ENCODE data around the gene NR1H3.
A peak's percentile ranks its signal among the peaks of the same experiment; 100 is the strongest.

NR1H3 gene

DNA sequence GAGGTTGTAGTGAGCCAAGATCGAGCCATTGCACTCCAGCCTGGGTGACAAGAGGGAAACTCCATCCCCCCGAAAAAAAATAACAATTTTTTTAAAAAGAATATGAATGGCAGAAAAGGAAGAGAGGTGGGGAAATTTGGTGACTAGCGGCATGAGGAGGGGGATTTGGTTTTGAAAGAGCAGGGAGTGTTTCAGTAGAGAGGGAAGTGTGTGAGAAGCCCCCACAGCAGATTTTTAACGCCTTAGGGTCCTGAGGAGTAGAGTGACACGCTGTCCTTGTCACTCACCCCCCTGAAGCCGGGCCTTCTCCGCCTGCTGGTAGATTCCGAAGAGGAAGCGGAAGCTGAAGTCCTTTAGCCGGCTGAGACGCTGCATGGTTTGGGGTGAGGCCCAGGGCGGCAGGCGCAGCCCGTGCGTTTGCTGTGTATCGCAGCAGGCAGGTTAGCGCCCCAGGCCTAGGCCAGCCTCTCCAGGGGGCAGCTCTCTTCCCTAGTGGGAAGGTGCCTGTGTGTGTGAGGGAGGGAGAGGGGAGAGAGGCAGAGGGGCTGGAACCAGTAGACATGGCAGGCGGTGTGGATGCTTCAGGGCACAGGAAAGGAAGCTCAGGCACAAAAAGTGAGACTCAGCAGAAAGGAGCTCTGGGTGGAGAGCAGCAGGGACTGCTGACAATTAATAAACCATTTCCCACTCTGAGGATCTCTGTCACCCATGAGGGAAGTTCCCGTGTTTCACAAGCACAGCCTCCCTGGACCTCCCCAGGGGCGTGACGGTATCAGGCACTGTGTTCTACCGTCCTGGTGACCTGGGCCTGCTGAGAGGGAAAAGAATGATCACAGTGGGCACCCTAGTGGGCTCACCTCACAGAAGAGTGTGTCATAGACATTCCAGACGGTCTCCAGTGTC, 13.1 kb upstream of the NR1H3 start:
- no peak for DNase-seq (ENCODE audit: low read depth)
- no peak overlapping the region for H3K4me3 ChIP-seq (ENCODE audit: low read depth, low read length)
- no peak for TF ChIP-seq CTCF (IDR thresholded peaks at IDR 0.05; ENCODE audit: control insufficient read depth, extremely low read depth, insufficient read depth)

GRCh38 chr11:47245611-47246357, 12.0 kb upstream of the NR1H3 start:
- no peak for DNase-seq (ENCODE audit: low read depth)
- H3K4me3 ChIP-seq (ENCODE audit: low read depth, low read length), result no peak overlapping the region
- no peak for TF ChIP-seq CTCF (IDR thresholded peaks at IDR 0.05; ENCODE audit: control insufficient read depth, extremely low read depth, insufficient read depth)

DNA sequence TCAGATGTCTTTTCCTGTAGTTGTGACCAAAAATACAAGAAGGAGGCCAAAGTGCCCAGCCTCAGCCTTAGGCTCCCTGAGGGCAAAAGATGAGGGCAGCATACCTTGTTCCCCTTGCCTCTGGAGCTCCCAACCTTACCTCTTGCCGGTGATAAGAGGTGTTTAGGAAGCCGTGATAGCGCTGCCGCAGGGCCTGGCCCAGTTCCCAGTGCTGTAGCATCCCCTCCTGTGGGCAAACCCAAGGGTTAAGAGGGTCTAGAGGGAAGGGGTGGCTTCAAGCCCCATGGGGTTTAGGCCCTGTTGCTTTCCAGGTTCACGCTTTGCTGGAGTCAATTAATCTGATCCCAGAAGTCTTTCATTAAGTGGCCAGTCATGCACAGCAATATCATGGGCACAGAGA, 10.3 kb upstream of the NR1H3 start:
- peak overlapping the region; percentile 89 for H3K4me3 ChIP-seq (ENCODE audit: low read depth, low read length)
- TF ChIP-seq CTCF (IDR thresholded peaks at IDR 0.05; ENCODE audit: control insufficient read depth, extremely low read depth, insufficient read depth), result no peak
- no peak for DNase-seq (ENCODE audit: low read depth)

GRCh38 chr11:47248304-47248663, 9.5 kb upstream of the NR1H3 start:
- no peak for DNase-seq (ENCODE audit: low read depth)

DNA sequence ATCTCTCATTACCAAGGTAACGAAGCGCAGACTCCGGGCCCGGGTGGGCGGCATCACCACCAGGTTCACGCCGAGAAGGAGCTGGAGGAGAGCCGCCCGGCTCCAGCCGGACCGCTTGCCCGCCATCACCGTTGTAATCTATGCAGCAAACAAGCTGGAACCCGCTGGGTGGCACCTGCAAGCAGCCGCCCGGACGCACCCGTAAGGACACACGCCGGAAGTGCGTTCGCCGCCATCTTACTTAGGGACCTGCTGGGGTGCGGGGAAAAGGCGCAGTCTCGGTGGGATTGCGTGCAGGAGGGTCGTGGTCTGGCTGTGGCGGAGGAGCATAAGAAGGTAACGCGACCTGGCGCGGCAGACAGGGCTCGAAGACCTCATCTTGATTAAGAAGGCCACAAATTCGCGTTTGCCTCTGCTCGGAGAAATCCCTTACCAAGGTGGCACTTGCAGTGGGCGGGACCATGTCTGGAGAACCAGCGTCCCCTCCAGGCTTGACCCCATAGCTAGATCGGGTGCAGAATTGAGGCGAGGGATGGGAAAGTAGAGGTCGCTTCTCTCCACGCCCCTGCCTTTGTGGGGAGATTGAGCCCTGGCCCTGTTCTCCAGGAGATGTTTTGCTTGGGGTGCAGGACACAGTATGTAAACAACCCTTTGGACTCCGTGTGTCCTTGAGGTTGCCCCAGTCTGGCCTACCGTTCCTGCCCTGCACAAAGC, 9.0 kb upstream of the NR1H3 start, which contains the start of gene ACP2:
Gene ACP2, minus strand, starts transcription at position 151 of the 714 bp plus-strand sequence. Its CDS starts 25 bp downstream, at position 126.
- DNase-seq (ENCODE audit: low read depth), result peak; percentile 66
- H3K4me3 ChIP-seq (ENCODE audit: low read depth, low read length), result peak within 1 kb of the TSS; percentile 89
- TF ChIP-seq CTCF (IDR thresholded peaks at IDR 0.05; ENCODE audit: control insufficient read depth, extremely low read depth, insufficient read depth), result peak; percentile 37; the same call in 1 of the 2 replicates

More at GRCh38 chr11:47248304-47248663, 9.5 kb upstream of the NR1H3 start:
- H3K4me3 ChIP-seq (ENCODE audit: low read depth, low read length), result peak overlapping the region; percentile 89
- no peak for TF ChIP-seq CTCF (IDR thresholded peaks at IDR 0.05; ENCODE audit: control insufficient read depth, extremely low read depth, insufficient read depth)

DNA sequence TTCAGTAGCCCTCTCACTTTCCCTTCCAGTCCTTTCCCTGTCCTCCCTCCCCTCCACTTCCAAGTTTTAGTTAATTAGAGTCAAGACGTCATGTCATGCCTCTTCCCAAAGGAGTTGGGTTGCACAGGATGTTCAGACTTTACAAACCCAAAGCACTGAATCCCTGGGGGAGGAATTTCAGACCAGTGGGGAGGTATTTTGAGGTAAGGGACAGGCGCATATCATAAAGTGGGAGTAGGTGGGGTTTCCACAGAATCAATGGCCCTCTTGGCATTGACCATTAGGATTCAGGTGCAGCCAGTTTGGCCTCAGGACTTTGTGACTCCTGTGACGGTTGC, 8.4 kb upstream of the NR1H3 start:
- TF ChIP-seq CTCF (IDR thresholded peaks at IDR 0.05; ENCODE audit: control insufficient read depth, extremely low read depth, insufficient read depth), result no peak
- no peak for DNase-seq (ENCODE audit: low read depth)

More for the DNA sequence above, 8.4 kb upstream of the NR1H3 start:
- H3K4me3 ChIP-seq (ENCODE audit: low read depth, low read length), result peak overlapping the region; percentile 89

Data from LNCaP clone FGC (cell line).